Mammary epithelial cell (primary cell): ENCODE results near the gene ZFHX3.

Source experiments
- CTCF ChIP-seq, 2 donors: IDR thresholded peaks in 1 of 2; conservative IDR thresholded peaks in 1 of 2; 2 replicates each; pipeline ENCODE4 v1.5.1; 2011 to 2012; ENCODE audit warnings: inconsistent platforms in 2 of 2, low read length in 2 of 2, mild to moderate bottlenecking in 2 of 2, control low read depth in 1 of 2, low read depth in 1 of 2; ENCODE audit not compliant: insufficient read depth in 1 of 2; ENCODE audit errors: extremely low read depth in 1 of 2
- EZH2 ChIP-seq: IDR thresholded peaks from 2 replicates; pipeline ENCODE4 v1.6.1; 2012; ENCODE audit warnings: low read length, inconsistent platforms, borderline replicate concordance

GRCh38 chr16:73032541-73033270, 15.2 kb downstream of the ZFHX3 start:
- TF ChIP-seq CTCF (conservative IDR thresholded peaks at IDR 0.05 in 1 of 2, IDR thresholded peaks at IDR 0.05 in 1 of 2; ENCODE audit: extremely low read depth in 1 of 2, insufficient read depth in 1 of 2, low read depth in 1 of 2, low read length in 2 of 2) (no peak), EZH2 (no peak)
